Mucosa of rectum (tissue), 2 donors: ENCODE data around the gene ESPN.
A peak's percentile ranks its signal among the peaks of the same experiment; 100 is the strongest.

Source experiments
- H3K27ac ChIP-seq, 2 donors: one replicate each; pipeline ENCODE4 v1.7.0; 2013; ENCODE audit warnings: inconsistent platforms in 2 of 2, low read depth in 2 of 2, low read length in 2 of 2
- H3K27me3 ChIP-seq, 2 donors: one replicate each; pipeline ENCODE4 v1.7.0; 2013; ENCODE audit warnings: low read length in 2 of 2; ENCODE audit not compliant: control insufficient read depth in 2 of 2, insufficient read depth in 2 of 2
- H3K36me3 ChIP-seq, 2 donors: one replicate each; pipeline ENCODE4 v1.7.0; 2013; ENCODE audit warnings: low read length in 2 of 2; ENCODE audit not compliant: control insufficient read depth in 2 of 2, insufficient read depth in 2 of 2
- H3K4me1 ChIP-seq, 2 donors: one replicate each; pipeline ENCODE4 v1.7.0; 2013; ENCODE audit warnings: low read length in 2 of 2, mild to moderate bottlenecking in 1 of 2; ENCODE audit not compliant: control insufficient read depth in 2 of 2, insufficient read depth in 2 of 2
- H3K4me3 ChIP-seq, 2 donors: one replicate each; pipeline ENCODE4 v1.7.0; 2013; ENCODE audit warnings: low read length in 2 of 2
- H3K9ac ChIP-seq, 2 donors: one replicate each; pipeline ENCODE4 v1.7.0; 2013; ENCODE audit warnings: low read length in 2 of 2, low read depth in 1 of 2, mild to moderate bottlenecking in 1 of 2
- H3K9me3 ChIP-seq, 2 donors: one replicate each; pipeline ENCODE4 v1.7.0; 2013; ENCODE audit warnings: low read length in 2 of 2; ENCODE audit not compliant: control insufficient read depth in 2 of 2
- donor health status: healthy.
- donor health status: Normal muscosa, but diverticular disease.

Gene ESPN

GRCh38 chr1:6424619-6425593 is at the start of gene ESPN:
TSS of gene ESPN (plus strand) at chr1:6424776. CDS start at chr1:6424956, 180 bp downstream.
- Histone ChIP-seq H3K9ac (peak within 1 kb of the TSS in 1 of 2 donors; percentile 43), H3K27me3 (peaks cover 24 to 32% of the 10 kb centered on the region in 2 donors), H3K27ac (no peak within 1 kb of the TSS), H3K36me3 (no peaks in the 10 kb centered on the region), H3K4me3 (peak within 1 kb of the TSS; percentile 17 to 31), H3K9me3 (no peaks in the 10 kb centered on the region), H3K4me1 (peaks cover 46 to 56% of the 10 kb centered on the region in 2 donors)

- Histone ChIP-seq H3K4me3 (no peak overlapping the region), H3K9ac (no peak overlapping the region), H3K27me3 (no peaks in the 10 kb centered on the region), H3K4me1 (peaks cover 2 to 6% of the 10 kb centered on the region in 2 donors), H3K27ac (no peak overlapping the region), H3K36me3 (no peaks in the 10 kb centered on the region), H3K9me3 (no peaks in the 10 kb centered on the region)
Measured at GRCh38 chr1:6378096-6378746, 46.4 kb upstream of the ESPN start.

GRCh38 chr1:6380037-6380436 is 44.5 kb upstream of the ESPN start:
- H3K9ac ChIP-seq: no peak overlapping the region
- no peak overlapping the region for H3K4me3 ChIP-seq
- H3K4me1 ChIP-seq: no peaks in the 10 kb centered on the region
- no peaks in the 10 kb centered on the region for H3K27me3 ChIP-seq
- no peaks in the 10 kb centered on the region for H3K36me3 ChIP-seq
- no peaks in the 10 kb centered on the region for H3K9me3 ChIP-seq
- no peak overlapping the region for H3K27ac ChIP-seq

- Histone ChIP-seq H3K9me3 (no peaks in the 10 kb centered on the region), H3K4me1 (peaks cover 0 to 7% of the 10 kb centered on the region in 2 donors), H3K27me3 (no peaks in the 10 kb centered on the region), H3K9ac (no peak overlapping the region), H3K27ac (no peak overlapping the region), H3K4me3 (no peak overlapping the region), H3K36me3 (no peaks in the 10 kb centered on the region)
Measured at GRCh38 chr1:6384135-6384534, 40.4 kb upstream of the ESPN start.

GRCh38 chr1:6384962-6385361 is 39.6 kb upstream of the ESPN start:
- no peaks in the 10 kb centered on the region for H3K27me3 ChIP-seq
- H3K9ac ChIP-seq: no peak overlapping the region
- no peak overlapping the region for H3K4me3 ChIP-seq
- H3K4me1 ChIP-seq: peaks cover 0 to 7% of the 10 kb centered on the region in 2 donors
- H3K9me3 ChIP-seq: no peaks in the 10 kb centered on the region
- peak overlapping the region in 1 of 2 donors; percentile 21 for H3K27ac ChIP-seq
- no peaks in the 10 kb centered on the region for H3K36me3 ChIP-seq

- Histone ChIP-seq H3K9ac (no peak overlapping the region), H3K4me3 (no peak overlapping the region)
Measured at GRCh38 chr1:6385488-6386191, 38.9 kb upstream of the ESPN start.

GRCh38 chr1:6386371-6386949 is 38.1 kb upstream of the ESPN start:
- H3K4me3 ChIP-seq: no peak overlapping the region
- peak overlapping the region; percentile 27 to 48 for H3K27ac ChIP-seq
- H3K36me3 ChIP-seq: no peaks in the 10 kb centered on the region
- no peaks in the 10 kb centered on the region for H3K9me3 ChIP-seq
- peaks cover under 1 to 8% of the 10 kb centered on the region in 2 donors for H3K4me1 ChIP-seq
- no peak overlapping the region for H3K9ac ChIP-seq
- no peaks in the 10 kb centered on the region for H3K27me3 ChIP-seq

More at GRCh38 chr1:6385488-6386191, 38.9 kb upstream of the ESPN start:
- H3K27ac ChIP-seq: peak overlapping the region; percentile 27 to 48
- no peaks in the 10 kb centered on the region for H3K27me3 ChIP-seq
- H3K36me3 ChIP-seq: no peaks in the 10 kb centered on the region
- H3K9me3 ChIP-seq: no peaks in the 10 kb centered on the region
- peaks cover 0 to 7% of the 10 kb centered on the region in 2 donors for H3K4me1 ChIP-seq

GRCh38 chr1:6389971-6390370 is 34.6 kb upstream of the ESPN start:
- H3K9me3 ChIP-seq: no peaks in the 10 kb centered on the region
- H3K27ac ChIP-seq: no peak overlapping the region
- H3K27me3 ChIP-seq: no peaks in the 10 kb centered on the region
- H3K9ac ChIP-seq: no peak overlapping the region
- no peaks in the 10 kb centered on the region for H3K36me3 ChIP-seq
- no peak overlapping the region for H3K4me3 ChIP-seq
- peaks cover 17 to 25% of the 10 kb centered on the region in 2 donors for H3K4me1 ChIP-seq

GRCh38 chr1:6391951-6392808 is 32.4 kb upstream of the ESPN start:
- Histone ChIP-seq H3K9me3 (no peaks in the 10 kb centered on the region), H3K4me3 (peak overlapping the region; percentile 62 to 70), H3K36me3 (no peaks in the 10 kb centered on the region), H3K27me3 (no peaks in the 10 kb centered on the region), H3K27ac (peak overlapping the region; percentile 95 to 98), H3K4me1 (peaks cover 17 to 18% of the 10 kb centered on the region in 2 donors), H3K9ac (peak overlapping the region; percentile 15 to 64)
